GM19238 (cell line): Measurements from ENCODE around the gene EHBP1L1.
"Not testable (repeated sequence)": the region's sequence is repeated elsewhere in the genome, so short reads cannot be mapped to it uniquely, and the experiment has no call there.

ENCODE experiments used
- DNase-seq: peaks from one replicate; pipeline ENCODE4 v3.0.0; 2011; ENCODE audit warnings: low spot score; ENCODE audit not compliant: insufficient read length

The EHBP1L1 gene

DNA sequence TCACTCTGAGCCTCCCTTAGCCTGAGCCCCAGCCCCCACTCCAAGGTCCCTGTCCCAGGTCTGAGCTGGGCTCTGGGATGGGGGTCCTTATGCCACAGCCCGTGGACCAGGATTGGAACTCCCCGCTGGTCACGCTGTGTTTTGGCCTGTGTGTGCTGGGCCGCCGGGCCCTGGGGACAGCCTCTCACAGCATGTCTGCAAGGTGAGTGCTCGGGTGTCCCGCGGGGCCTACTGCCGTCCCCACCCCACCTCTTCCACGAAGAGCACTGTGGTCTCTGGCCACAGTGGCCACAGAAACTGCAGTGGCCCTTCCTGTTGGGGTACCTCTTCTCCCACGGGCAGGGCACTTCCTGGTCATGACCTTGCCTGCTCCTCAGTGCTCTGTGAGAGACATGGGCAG is 58.6 kb downstream of the EHBP1L1 start:
- DNase-seq, result no peak

DNA sequence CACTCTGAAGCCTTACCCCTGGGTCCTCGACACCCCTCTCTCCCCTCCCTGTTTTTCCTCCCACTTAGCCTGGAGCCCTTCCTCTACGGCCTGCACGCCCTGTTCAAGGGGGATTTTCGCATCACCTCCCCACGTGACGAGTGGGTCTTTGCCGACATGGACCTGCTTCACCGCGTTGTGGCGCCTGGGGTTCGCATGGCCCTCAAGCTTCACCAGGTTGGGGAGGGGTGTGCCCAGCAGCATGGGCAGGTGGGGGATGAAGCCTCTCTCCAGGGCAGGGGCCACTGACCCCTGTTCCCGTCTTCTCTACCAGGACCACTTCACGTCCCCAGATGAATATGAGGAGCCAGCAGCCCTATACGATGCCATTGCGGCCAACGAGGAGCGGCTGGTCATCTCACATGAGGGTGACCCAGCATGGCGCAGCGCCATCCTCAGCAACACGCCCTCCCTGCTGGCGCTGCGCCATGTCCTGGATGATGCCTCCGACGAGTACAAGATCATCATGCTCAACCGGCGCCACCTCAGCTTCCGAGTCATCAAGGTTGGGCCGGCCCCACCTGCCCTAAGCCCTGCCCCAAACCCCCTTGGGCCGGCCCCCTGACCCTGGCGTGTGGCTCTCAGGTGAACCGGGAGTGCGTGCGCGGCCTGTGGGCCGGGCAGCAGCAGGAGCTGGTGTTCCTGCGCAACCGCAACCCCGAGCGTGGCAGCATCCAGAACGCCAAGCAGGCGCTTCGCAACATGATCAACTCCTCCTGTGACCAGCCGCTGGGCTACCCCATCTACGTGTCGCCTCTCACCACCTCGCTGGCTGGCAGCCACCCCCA is 59.3 kb downstream of the EHBP1L1 start:
- DNase-seq, result no peak

DNA sequence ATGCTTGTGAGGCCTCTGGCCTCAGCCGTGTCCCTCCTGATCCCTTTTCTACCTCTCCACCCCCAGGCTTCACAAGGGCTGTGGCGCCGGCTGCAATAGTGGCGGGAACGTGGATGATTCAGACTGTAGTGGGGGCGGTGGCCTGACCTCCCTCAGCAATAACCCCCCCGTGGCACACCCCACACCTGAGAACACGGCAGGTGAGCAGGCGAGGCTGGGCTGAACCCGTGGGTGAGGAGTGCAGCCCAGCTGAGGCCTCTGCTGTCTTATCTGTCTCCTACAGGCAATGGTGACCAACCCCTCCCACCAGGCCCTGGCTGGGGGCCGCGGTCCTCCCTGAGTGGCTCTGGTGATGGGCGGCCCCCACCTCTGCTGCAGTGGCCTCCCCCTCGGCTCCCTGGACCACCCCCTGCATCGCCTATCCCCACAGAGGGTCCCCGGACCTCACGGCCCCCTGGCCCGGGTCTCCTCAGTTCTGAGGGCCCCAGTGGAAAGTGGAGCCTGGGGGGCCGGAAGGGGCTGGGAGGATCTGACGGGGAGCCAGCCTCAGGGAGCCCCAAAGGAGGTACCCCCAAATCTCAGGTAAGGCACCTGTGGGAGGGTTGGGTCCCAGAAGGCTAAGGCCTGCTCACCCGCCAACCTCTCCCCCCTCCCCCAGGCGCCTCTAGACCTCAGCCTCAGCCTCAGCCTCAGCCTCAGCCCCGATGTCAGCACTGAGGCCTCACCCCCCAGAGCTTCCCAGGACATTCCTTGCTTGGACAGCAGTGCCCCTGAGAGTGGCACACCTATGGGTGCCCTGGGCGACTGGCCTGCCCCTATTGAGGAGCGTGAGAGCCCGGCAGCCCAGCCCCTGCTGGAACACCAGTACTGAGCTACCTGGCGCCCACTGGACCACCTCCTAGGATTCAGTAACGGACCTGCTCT is 60.5 kb downstream of the EHBP1L1 start:
- DNase-seq, result no peak

DNA sequence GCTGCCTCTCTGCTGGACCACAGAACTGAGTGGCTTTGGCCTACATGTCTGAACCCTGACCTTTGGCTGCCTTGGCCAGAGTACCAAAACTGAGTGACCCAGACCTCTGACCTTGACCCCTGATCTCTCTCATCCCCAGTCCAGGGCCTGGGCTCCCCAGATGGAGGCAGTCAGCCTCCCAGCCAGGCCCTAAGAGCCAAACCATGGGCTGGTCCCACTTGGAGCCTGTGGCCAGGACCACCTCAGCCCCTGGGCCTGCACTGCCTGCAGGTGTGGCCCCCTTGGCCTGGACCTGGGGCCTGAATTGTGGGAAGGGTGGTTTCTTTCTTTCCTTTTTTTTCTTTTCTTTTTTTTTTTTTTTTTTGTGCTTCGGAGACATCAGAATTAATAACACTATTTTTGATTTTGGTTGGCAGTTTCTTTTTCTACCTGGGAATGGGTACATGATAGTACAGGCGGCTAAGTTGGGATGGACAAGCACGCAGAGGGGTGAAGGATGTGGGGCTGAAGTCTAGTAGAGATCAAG is 61.2 kb downstream of the EHBP1L1 start:
- DNase-seq, result no peak

DNA sequence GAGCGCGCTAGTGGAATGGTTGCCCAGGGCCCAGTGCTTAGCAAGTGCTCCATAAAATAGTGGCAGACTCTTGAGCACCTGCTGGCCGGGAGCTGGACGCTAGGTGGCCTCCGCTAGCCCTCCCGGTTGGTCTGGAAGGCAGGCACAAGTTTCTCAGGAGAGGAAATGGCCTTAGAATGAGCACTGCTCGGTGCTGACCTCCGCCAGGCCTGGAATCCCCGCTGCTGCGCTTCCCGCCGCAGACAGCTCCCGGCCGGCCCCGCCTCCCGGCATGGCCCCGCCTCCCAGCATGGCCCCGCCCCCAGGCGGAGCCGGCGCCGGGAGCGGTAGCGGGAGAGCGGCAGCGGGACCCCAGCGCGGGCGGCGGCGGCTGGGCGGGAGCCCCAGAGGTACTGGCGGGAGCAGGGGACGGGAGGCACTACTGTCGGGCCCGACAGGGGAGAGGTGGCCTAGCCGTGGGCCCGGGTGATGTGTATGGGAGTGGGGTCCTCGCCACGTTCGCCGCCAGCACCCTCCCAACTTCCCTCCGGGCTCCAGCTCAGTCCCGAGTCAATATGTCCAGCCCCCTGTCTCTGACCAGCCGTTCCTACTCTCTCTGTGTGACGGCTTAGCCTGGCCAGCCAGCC is 62.1 kb downstream of the EHBP1L1 start, which contains the start of gene SIPA1:
Gene SIPA1 (plus strand): TSS at position 308 of the 626 bp plus-strand sequence. CDS start 2,821 bp downstream, outside the sequence.
- DNase-seq, result peak; percentile 79

DNA sequence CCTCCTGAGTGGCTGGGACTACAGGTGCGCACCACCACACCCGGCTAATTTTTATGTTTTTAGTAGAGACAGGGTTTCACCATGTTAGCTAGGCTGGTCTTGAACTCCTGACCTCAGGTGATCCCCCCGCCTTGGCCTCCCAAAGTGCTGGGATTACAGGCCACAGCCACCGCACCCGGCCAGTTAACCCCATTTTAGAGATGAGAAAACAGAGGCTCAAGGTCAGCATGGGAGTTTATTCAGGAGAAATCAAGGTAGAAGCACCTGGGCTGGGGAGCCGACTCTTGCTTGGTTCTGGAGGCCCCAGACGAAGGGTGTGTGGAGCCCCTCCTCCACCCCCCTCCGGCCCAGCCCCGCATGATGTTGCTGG is 63.4 kb downstream of the EHBP1L1 start:
- not testable (repeated sequence) for DNase-seq

DNA sequence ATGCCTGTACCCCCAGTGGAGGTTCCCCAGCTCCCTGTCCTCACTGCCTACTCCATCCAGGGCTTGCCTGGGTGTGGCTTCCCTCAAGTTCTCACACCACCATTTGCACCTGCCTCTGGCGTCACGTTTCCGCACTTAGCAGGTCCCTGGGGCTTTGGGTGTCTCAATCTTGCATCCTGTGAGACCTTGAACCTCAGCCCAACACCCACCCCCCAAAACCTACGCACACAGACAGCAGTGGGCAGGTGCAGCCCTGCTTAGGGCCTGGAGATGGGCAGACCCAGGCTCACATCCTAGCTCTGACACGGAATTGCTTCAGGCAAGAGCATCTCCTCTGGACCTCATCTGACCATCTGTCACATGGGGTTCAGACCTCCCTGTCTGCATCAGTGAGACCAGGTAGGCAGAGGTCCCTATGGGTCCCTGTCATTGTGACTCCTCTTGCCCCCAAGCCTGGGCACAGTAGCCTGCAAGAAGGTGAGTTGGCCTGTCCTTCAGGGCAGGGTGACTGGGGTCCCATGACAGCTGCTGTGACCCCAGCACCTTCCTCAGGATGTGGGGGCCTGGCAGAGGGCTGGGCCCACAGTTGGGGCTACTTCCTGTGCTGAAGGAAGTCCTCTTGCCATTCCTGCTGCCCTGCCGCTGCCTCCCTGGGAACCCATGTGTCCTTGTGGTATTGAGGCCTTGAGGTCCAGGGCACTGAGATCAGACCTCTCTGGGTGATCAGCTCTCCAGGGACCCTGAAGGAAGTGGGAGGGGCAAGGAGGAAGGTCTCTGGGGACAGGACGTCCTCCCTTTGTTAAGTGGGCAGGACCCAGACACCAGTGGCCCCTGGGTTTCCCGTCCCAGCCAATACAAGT is 64.0 kb downstream of the EHBP1L1 start:
- peak; percentile 86 for DNase-seq

DNA sequence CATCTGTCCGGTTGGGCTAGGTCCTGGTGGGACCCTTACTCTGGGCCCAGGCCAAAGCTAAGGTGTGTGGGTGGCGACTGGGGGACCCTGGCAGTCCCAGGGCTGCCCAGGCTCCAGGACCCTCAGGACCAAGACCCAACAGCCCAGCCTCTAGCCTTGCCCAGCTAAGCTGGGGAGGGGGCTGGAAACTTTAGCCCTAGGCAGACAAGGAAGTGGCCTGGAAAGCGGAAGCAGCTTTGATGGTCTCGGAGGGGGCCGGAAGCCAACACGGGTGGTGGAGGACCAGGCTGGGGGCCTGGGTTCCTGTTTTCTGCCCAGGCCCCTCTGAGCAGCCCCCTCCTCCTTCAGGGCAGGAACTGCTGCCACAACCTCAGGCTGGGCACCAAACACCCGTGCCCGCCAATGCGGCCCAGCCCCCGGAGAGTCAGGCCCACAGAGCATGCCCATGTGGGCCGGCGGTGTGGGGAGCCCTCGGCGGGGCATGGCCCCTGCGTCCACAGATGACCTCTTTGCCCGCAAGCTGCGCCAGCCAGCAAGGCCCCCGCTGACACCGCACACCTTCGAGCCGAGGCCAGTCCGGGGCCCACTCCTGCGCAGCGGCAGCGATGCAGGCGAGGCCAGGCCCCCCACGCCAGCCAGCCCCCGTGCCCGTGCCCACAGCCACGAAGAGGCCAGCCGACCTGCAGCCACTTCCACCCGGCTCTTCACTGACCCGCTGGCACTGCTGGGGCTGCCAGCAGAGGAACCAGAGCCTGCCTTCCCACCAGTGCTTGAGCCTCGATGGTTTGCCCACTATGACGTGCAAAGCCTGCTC is 64.8 kb downstream of the EHBP1L1 start:
- peak; percentile 61 for DNase-seq

DNA sequence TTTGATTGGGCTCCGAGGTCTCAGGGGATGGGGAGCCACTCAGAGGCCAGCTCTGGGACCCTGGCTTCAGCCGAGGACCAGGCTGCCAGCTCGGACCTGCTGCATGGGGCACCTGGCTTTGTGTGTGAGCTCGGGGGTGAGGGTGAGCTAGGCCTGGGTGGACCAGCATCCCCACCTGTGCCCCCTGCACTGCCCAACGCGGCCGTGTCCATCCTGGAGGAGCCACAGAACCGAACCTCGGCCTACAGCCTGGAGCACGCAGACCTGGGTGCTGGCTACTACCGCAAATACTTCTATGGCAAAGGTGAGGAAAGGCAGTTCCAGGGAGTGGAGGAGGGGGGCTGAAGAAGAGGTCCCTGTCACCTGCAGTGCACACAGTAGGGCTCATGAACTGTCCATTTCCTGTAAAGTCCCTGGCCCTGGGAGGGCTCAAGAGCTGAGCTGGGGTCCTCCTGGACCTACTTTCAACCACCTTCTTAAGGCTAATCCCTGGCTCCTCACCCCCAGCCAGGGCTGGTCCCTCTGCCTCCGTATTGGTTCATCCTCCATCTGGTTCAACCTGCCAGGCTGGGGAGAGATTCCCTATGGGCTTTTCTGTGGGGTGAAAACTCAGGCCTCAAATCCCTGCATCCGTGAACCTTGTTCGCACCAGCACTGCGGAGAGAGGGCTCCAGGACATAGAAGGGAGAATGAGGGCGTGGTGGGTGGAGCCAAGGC is 65.6 kb downstream of the EHBP1L1 start:
- DNase-seq, result no peak
